ENCODE measurements around the gene CDC23.

CDC23 gene

GRCh38 chr5:138240650-138241385, 27.7 kb upstream of the CDC23 start:
- Histone ChIP-seq H3K36me3 (ENCODE audit: insufficient read depth, low read length) (no peaks in the 10 kb centered on the region), H3K9ac (ENCODE audit: low read depth, low read length) (no peak overlapping the region), H3K4me3 (ENCODE audit: low read length) (no peak overlapping the region), H3K9me3 (replicated peaks; ENCODE audit: low read length) (no peaks in the 10 kb centered on the region), H3K4me1 (ENCODE audit: control insufficient read depth, insufficient read depth, low read length) (peaks cover 11% of the 10 kb centered on the region), H3K27me3 (ENCODE audit: control insufficient read depth, insufficient read depth, low read length) (peaks cover 52% of the 10 kb centered on the region), H3K4me2 (ENCODE audit: low read length) (no peak overlapping the region)

- peaks cover 53% of the 10 kb centered on the region for H3K27me3 ChIP-seq (ENCODE audit: control insufficient read depth, insufficient read depth, low read length)
Observed at GRCh38 chr5:138238034-138238433, 24.9 kb upstream of the CDC23 start.

GRCh38 chr5:138234651-138235050, 21.5 kb upstream of the CDC23 start:
- Histone ChIP-seq H3K4me3 (ENCODE audit: low read length) (no peak overlapping the region), H3K9me3 (replicated peaks; ENCODE audit: low read length) (no peaks in the 10 kb centered on the region), H3K9ac (ENCODE audit: low read depth, low read length) (no peak overlapping the region), H3K4me1 (ENCODE audit: control insufficient read depth, insufficient read depth, low read length) (no peaks in the 10 kb centered on the region), H3K36me3 (ENCODE audit: insufficient read depth, low read length) (no peaks in the 10 kb centered on the region), H3K27me3 (ENCODE audit: control insufficient read depth, insufficient read depth, low read length) (peaks cover 34% of the 10 kb centered on the region), H3K4me2 (ENCODE audit: low read length) (no peak overlapping the region)

More at GRCh38 chr5:138238034-138238433, 24.9 kb upstream of the CDC23 start:
- H3K4me2 ChIP-seq (ENCODE audit: low read length) = no peak overlapping the region
- H3K4me3 ChIP-seq (ENCODE audit: low read length) = no peak overlapping the region
- no peaks in the 10 kb centered on the region for H3K9me3 ChIP-seq (replicated peaks; ENCODE audit: low read length)
- no peak overlapping the region for H3K9ac ChIP-seq (ENCODE audit: low read depth, low read length)
- no peaks in the 10 kb centered on the region for H3K36me3 ChIP-seq (ENCODE audit: insufficient read depth, low read length)
- H3K4me1 ChIP-seq (ENCODE audit: control insufficient read depth, insufficient read depth, low read length) = peaks cover 11% of the 10 kb centered on the region

- Histone ChIP-seq H3K9ac (ENCODE audit: low read depth, low read length) (no peak overlapping the region), H3K27me3 (ENCODE audit: control insufficient read depth, insufficient read depth, low read length) (peaks cover 26% of the 10 kb centered on the region), H3K4me3 (ENCODE audit: low read length) (no peak overlapping the region), H3K4me2 (ENCODE audit: low read length) (no peak overlapping the region), H3K4me1 (ENCODE audit: control insufficient read depth, insufficient read depth, low read length) (no peaks in the 10 kb centered on the region), H3K9me3 (replicated peaks; ENCODE audit: low read length) (no peaks in the 10 kb centered on the region), H3K36me3 (ENCODE audit: insufficient read depth, low read length) (no peaks in the 10 kb centered on the region)
Observed at GRCh38 chr5:138233280-138233679, 20.2 kb upstream of the CDC23 start.

GRCh38 chr5:138230981-138231589, 18.0 kb upstream of the CDC23 start:
- no peak overlapping the region for H3K9ac ChIP-seq (ENCODE audit: low read depth, low read length)
- H3K36me3 ChIP-seq (ENCODE audit: insufficient read depth, low read length) = no peaks in the 10 kb centered on the region
- H3K9me3 ChIP-seq (replicated peaks; ENCODE audit: low read length) = no peaks in the 10 kb centered on the region
- peaks cover 16% of the 10 kb centered on the region for H3K27me3 ChIP-seq (ENCODE audit: control insufficient read depth, insufficient read depth, low read length)
- no peaks in the 10 kb centered on the region for H3K4me1 ChIP-seq (ENCODE audit: control insufficient read depth, insufficient read depth, low read length)
- no peak overlapping the region for H3K4me2 ChIP-seq (ENCODE audit: low read length)
- no peak overlapping the region for H3K4me3 ChIP-seq (ENCODE audit: low read length)

GRCh38 chr5:138230261-138230660, 17.1 kb upstream of the CDC23 start:
- H3K4me2 ChIP-seq (ENCODE audit: low read length) = no peak overlapping the region
- H3K9me3 ChIP-seq (replicated peaks; ENCODE audit: low read length) = no peaks in the 10 kb centered on the region
- peaks cover 17% of the 10 kb centered on the region for H3K27me3 ChIP-seq (ENCODE audit: control insufficient read depth, insufficient read depth, low read length)
- H3K4me1 ChIP-seq (ENCODE audit: control insufficient read depth, insufficient read depth, low read length) = no peaks in the 10 kb centered on the region
- no peak overlapping the region for H3K4me3 ChIP-seq (ENCODE audit: low read length)
- no peak overlapping the region for H3K9ac ChIP-seq (ENCODE audit: low read depth, low read length)
- H3K36me3 ChIP-seq (ENCODE audit: insufficient read depth, low read length) = no peaks in the 10 kb centered on the region

- no peak overlapping the region for H3K9ac ChIP-seq (ENCODE audit: low read depth, low read length)
- H3K4me1 ChIP-seq (ENCODE audit: control insufficient read depth, insufficient read depth, low read length) = no peaks in the 10 kb centered on the region
- H3K27me3 ChIP-seq (ENCODE audit: control insufficient read depth, insufficient read depth, low read length) = peaks cover 15% of the 10 kb centered on the region
- H3K36me3 ChIP-seq (ENCODE audit: insufficient read depth, low read length) = no peaks in the 10 kb centered on the region
- H3K4me3 ChIP-seq (ENCODE audit: low read length) = no peak overlapping the region
- H3K9me3 ChIP-seq (replicated peaks; ENCODE audit: low read length) = no peaks in the 10 kb centered on the region
- H3K4me2 ChIP-seq (ENCODE audit: low read length) = no peak overlapping the region
Observed at GRCh38 chr5:138229387-138229786, 16.3 kb upstream of the CDC23 start.

- peaks cover 7% of the 10 kb centered on the region for H3K27me3 ChIP-seq (ENCODE audit: control insufficient read depth, insufficient read depth, low read length)
- H3K4me3 ChIP-seq (ENCODE audit: low read length) = no peak overlapping the region
- no peak overlapping the region for H3K9ac ChIP-seq (ENCODE audit: low read depth, low read length)
- no peaks in the 10 kb centered on the region for H3K36me3 ChIP-seq (ENCODE audit: insufficient read depth, low read length)
- no peak overlapping the region for H3K4me2 ChIP-seq (ENCODE audit: low read length)
- no peaks in the 10 kb centered on the region for H3K4me1 ChIP-seq (ENCODE audit: control insufficient read depth, insufficient read depth, low read length)
- H3K9me3 ChIP-seq (replicated peaks; ENCODE audit: low read length) = no peaks in the 10 kb centered on the region
Observed at GRCh38 chr5:138226910-138227309, 13.8 kb upstream of the CDC23 start.

GRCh38 chr5:138224712-138225111, 11.6 kb upstream of the CDC23 start:
- no peaks in the 10 kb centered on the region for H3K4me1 ChIP-seq (ENCODE audit: control insufficient read depth, insufficient read depth, low read length)
- no peaks in the 10 kb centered on the region for H3K9me3 ChIP-seq (replicated peaks; ENCODE audit: low read length)
- no peaks in the 10 kb centered on the region for H3K36me3 ChIP-seq (ENCODE audit: insufficient read depth, low read length)
- H3K4me3 ChIP-seq (ENCODE audit: low read length) = no peak overlapping the region
- no peak overlapping the region for H3K9ac ChIP-seq (ENCODE audit: low read depth, low read length)
- H3K4me2 ChIP-seq (ENCODE audit: low read length) = no peak overlapping the region
- peaks cover 3% of the 10 kb centered on the region for H3K27me3 ChIP-seq (ENCODE audit: control insufficient read depth, insufficient read depth, low read length)

- Histone ChIP-seq H3K27me3 (ENCODE audit: control insufficient read depth, insufficient read depth, low read length) (peaks cover 3% of the 10 kb centered on the region), H3K4me3 (ENCODE audit: low read length) (no peak overlapping the region), H3K9ac (ENCODE audit: low read depth, low read length) (no peak overlapping the region), H3K36me3 (ENCODE audit: insufficient read depth, low read length) (no peaks in the 10 kb centered on the region), H3K9me3 (replicated peaks; ENCODE audit: low read length) (no peaks in the 10 kb centered on the region), H3K4me1 (ENCODE audit: control insufficient read depth, insufficient read depth, low read length) (no peaks in the 10 kb centered on the region), H3K4me2 (ENCODE audit: low read length) (no peak overlapping the region)
Observed at GRCh38 chr5:138223532-138223931, 10.4 kb upstream of the CDC23 start.

GRCh38 chr5:138216799-138217198, 3.7 kb upstream of the CDC23 start:
- no peak overlapping the region for H3K4me3 ChIP-seq (ENCODE audit: low read length)
- H3K9ac ChIP-seq (ENCODE audit: low read depth, low read length) = no peak overlapping the region
- H3K27me3 ChIP-seq (ENCODE audit: control insufficient read depth, insufficient read depth, low read length) = no peaks in the 10 kb centered on the region
- H3K36me3 ChIP-seq (ENCODE audit: insufficient read depth, low read length) = no peaks in the 10 kb centered on the region
- no peak overlapping the region for H3K4me2 ChIP-seq (ENCODE audit: low read length)
- peaks cover 4% of the 10 kb centered on the region for H3K4me1 ChIP-seq (ENCODE audit: control insufficient read depth, insufficient read depth, low read length)
- H3K9me3 ChIP-seq (replicated peaks; ENCODE audit: low read length) = no peaks in the 10 kb centered on the region

GRCh38 chr5:138212828-138213160, 329 bp downstream of the CDC23 start:
- Histone ChIP-seq H3K4me3 (ENCODE audit: low read length) (peak overlapping the region; percentile 85), H3K9me3 (replicated peaks; ENCODE audit: low read length) (no peaks in the 10 kb centered on the region), H3K9ac (ENCODE audit: low read depth, low read length) (peak overlapping the region; percentile 93), H3K4me1 (ENCODE audit: control insufficient read depth, insufficient read depth, low read length) (peaks cover 4% of the 10 kb centered on the region), H3K36me3 (ENCODE audit: insufficient read depth, low read length) (peaks cover 5% of the 10 kb centered on the region), H3K4me2 (ENCODE audit: low read length) (peak overlapping the region; percentile 75), H3K27me3 (ENCODE audit: control insufficient read depth, insufficient read depth, low read length) (no peaks in the 10 kb centered on the region)

All from skeletal muscle satellite cell (primary cell).